IMR-90 (cell line): ENCODE measurements around the gene SPAG7. TPM values are rescaled to one million over a fixed set of nuclear protein-coding genes. Genes with fewer than 3 reads are reported as not detected.

Source experiments
- ATAC-seq: fragments of 200-7000 bp; cut with Tn5 transposase; 2 replicates; pipeline ENCODE4 v1.9.1; 2020; ENCODE audit warnings: low read depth, mild to moderate bottlenecking, moderate library complexity
- BruUV-seq: library from RNA; stranded (reverse); fragments of 400-500 nt; replicated peaks from 2 replicates; lab custom pipeline; 2021; lab: Mats Ljungman, UMichigan
- CTCF ChIA-PET: fragments of 300-600 bp; formaldehyde crosslinking; extraction: SDS; loops from one replicate; lab custom pipeline; 2021; ENCODE audit warnings: antibody characterized with exemption; lab: Yijun Ruan, JAX
- POLR2A ChIA-PET: fragments of 300-600 bp; sonication (Branson Sonifier 250); formaldehyde crosslinking; loops from one replicate; lab custom pipeline; 2022; ENCODE audit warnings: antibody characterized with exemption; ENCODE audit not compliant: unreplicated experiment; lab: Charles Lee
- DNase-seq: peaks from one replicate; pipeline ENCODE4 v3.0.0; 2013
- H2AFZ ChIP-seq: replicated peaks from 2 replicates; pipeline ENCODE3; 2013; ENCODE audit warnings: low read length, mild to moderate bottlenecking; ENCODE audit not compliant: poor library complexity
- H2AK5ac ChIP-seq: 2 replicates; pipeline ENCODE4 v1.6.1; 2013; ENCODE audit warnings: low read depth, low read length, inconsistent platforms
- H2AK9ac ChIP-seq: replicated peaks from 2 replicates; pipeline ENCODE3; 2013; ENCODE audit warnings: mild to moderate bottlenecking, low read depth, low read length, moderate library complexity; ENCODE audit not compliant: poor library complexity
- H2BK120ac ChIP-seq: 2 replicates; pipeline ENCODE4 v1.6.1; 2013; ENCODE audit warnings: low read depth, low read length, inconsistent platforms
- H2BK15ac ChIP-seq: 3 replicates; pipeline ENCODE4 v1.6.1; 2013; ENCODE audit warnings: low read depth, low read length, inconsistent platforms
- H2BK20ac ChIP-seq: 2 replicates; pipeline ENCODE4 v1.6.1; 2013; ENCODE audit warnings: low read depth, mild to moderate bottlenecking, inconsistent platforms, low read length, moderate library complexity
- H2BK5ac ChIP-seq: 2 replicates; pipeline ENCODE4 v1.6.1; 2013; ENCODE audit warnings: mild to moderate bottlenecking, low read depth, low read length, inconsistent platforms; ENCODE audit not compliant: poor library complexity, severe bottlenecking
- H3K14ac ChIP-seq: replicated peaks from 2 replicates; pipeline ENCODE4 v1.6.1; 2013; ENCODE audit warnings: low read depth, low read length, inconsistent platforms
- H3K18ac ChIP-seq: 2 replicates; pipeline ENCODE4 v1.6.1; 2013; ENCODE audit warnings: low read depth, low read length, control low read depth
- H3K23ac ChIP-seq: 2 replicates; pipeline ENCODE4 v1.6.1; 2013; ENCODE audit warnings: low read depth, low read length, inconsistent platforms
- H3K27ac ChIP-seq: 2 replicates; pipeline ENCODE4 v1.5.1; 2013; ENCODE audit warnings: mild to moderate bottlenecking, control low read depth, low read length; ENCODE audit not compliant: insufficient read depth
- H3K27me3 ChIP-seq: 2 replicates; pipeline ENCODE4 v1.6.1; 2013; ENCODE audit warnings: low read length; ENCODE audit not compliant: control insufficient read depth, insufficient read depth
- H3K36me3 ChIP-seq: 2 replicates; pipeline ENCODE4 v1.6.1; 2013; ENCODE audit warnings: low read length, mixed read lengths; ENCODE audit not compliant: control insufficient read depth, insufficient read depth
- H3K4ac ChIP-seq: 2 replicates; pipeline ENCODE4 v1.6.1; 2013; ENCODE audit warnings: low read depth, low read length, inconsistent platforms
- H3K4me1 ChIP-seq: 2 replicates; pipeline ENCODE4 v1.6.1; 2013; ENCODE audit warnings: low read length, mixed read lengths; ENCODE audit not compliant: control insufficient read depth, insufficient read depth
- H3K4me2 ChIP-seq: 2 replicates; pipeline ENCODE4 v1.6.1; 2013; ENCODE audit warnings: low read depth, mild to moderate bottlenecking, control low read depth, low read length, moderate library complexity
- H3K4me3 ChIP-seq: 2 replicates; pipeline ENCODE4 v1.5.1; 2013; ENCODE audit warnings: low read depth, mild to moderate bottlenecking, control low read depth, low read length, moderate library complexity; ENCODE audit not compliant: insufficient read depth
- H3K56ac ChIP-seq: 2 replicates; pipeline ENCODE4 v1.6.1; 2013; ENCODE audit warnings: low read length, inconsistent platforms; ENCODE audit not compliant: insufficient read depth; ENCODE audit errors: extremely low read depth
- H3K79me1 ChIP-seq, 2 experiments: 2 replicates each; pipeline ENCODE4 v1.6.1; 2013; ENCODE audit warnings: low read length in 2 of 2, inconsistent platforms in 1 of 2, low read depth in 1 of 2
- H3K9ac ChIP-seq: 2 replicates; pipeline ENCODE4 v1.6.1; 2013; ENCODE audit warnings: low read depth, low read length, control low read depth
- H3K9me1 ChIP-seq: 2 replicates; pipeline ENCODE4 v1.6.1; 2013; ENCODE audit warnings: low read length, inconsistent platforms; ENCODE audit not compliant: insufficient read depth
- H3K9me3 ChIP-seq: 2 replicates; pipeline ENCODE4 v1.6.1; 2013; ENCODE audit warnings: low read length; ENCODE audit not compliant: control insufficient read depth, insufficient read depth
- H4K20me1 ChIP-seq: 2 replicates; pipeline ENCODE4 v1.6.1; 2013; ENCODE audit warnings: low read length, inconsistent platforms; ENCODE audit not compliant: insufficient read depth
- H4K5ac ChIP-seq: 2 replicates; pipeline ENCODE4 v1.6.1; 2013; ENCODE audit warnings: mild to moderate bottlenecking, low read depth, low read length, control low read depth
- H4K8ac ChIP-seq, 2 experiments: 2 replicates each; pipeline ENCODE4 v1.6.1; 2013; ENCODE audit warnings: low read depth in 2 of 2, low read length in 2 of 2, control low read depth in 1 of 2, inconsistent platforms in 1 of 2
- H4K91ac ChIP-seq: 2 replicates; pipeline ENCODE4 v1.6.1; 2013; ENCODE audit warnings: low read depth, low read length, inconsistent platforms; ENCODE audit not compliant: insufficient read depth
- POLR2A ChIP-seq: IDR thresholded peaks from 2 replicates; pipeline ENCODE4 v1.6.1; 2012; ENCODE audit warnings: mild to moderate bottlenecking, low read depth, low read length
- USF2 ChIP-seq: fragments of 150-350 bp; IDR thresholded peaks from 2 replicates; pipeline ENCODE4 v1.6.1; 2017; ENCODE audit warnings: mild to moderate bottlenecking, antibody characterized with exemption, low read length, low read depth
- WGBS, 2 experiments: methylation state at CpG; one replicate each; pipeline versions ENCODE4 v1.1.5 to v1.1.7; 2013; ENCODE audit warnings: missing lambda C conversion rate in 2 of 2; ENCODE audit not compliant: insufficient read length in 1 of 2; ENCODE audit errors: extremely low coverage in 2 of 2; 5-methylcytosine and 5-hydroxymethylcytosine counted together
- dilution Hi-C: fragments of 300-500 bp; cut with HindIII; formaldehyde crosslinking; loops from one replicate; pipeline ENCODE4 v1.14.3; 2018; ENCODE audit warnings: low sequenced_read_pairs; ENCODE audit not compliant: unreplicated experiment
- in situ Hi-C: fragments of 300-500 bp; cut with MboI; formaldehyde crosslinking; loops from 3 replicates; pipeline ENCODE4 v1.14.3; 2019; ENCODE audit warnings: low sequenced_read_pairs, inconsistent platforms, mixed read lengths
- intact Hi-C: fragments of 100-400 bp; cut with micrococcal nuclease; formaldehyde crosslinking; loops from 2 replicates; pipeline ENCODE4 v1.10.0; 2022
- polyA plus RNA-seq, 3 experiments: library from polyadenylated mRNA; depleted of rRNA; stranded (reverse); fragments of >200 nt; gene quantifications; 2 replicates each; pipeline ENCODE4 v1.2.3, GENCODE V29; 2012; ENCODE audit warnings: low replicate concordance in 1 of 3
- total RNA-seq: library from RNA; depleted of rRNA; stranded (reverse); fragments of >200 nt; gene quantifications from 2 replicates; pipeline ENCODE4 v1.2.3, GENCODE V29; 2012

SPAG7 gene
- total and polyA plus RNA-seq, 2 of the 4 experiments (the other 2 are of a cell fraction), result 50.2 to 108 TPM

- no TSS peak for BruUV-seq
- no peak overlapping the region for H3K9ac ChIP-seq
Observed at GRCh38 chr17:4944163-4944553, 23.5 kb downstream of the SPAG7 start.

More at GRCh38 chr17:4944163-4944553, 23.5 kb downstream of the SPAG7 start:
- no peak overlapping the region for H2BK15ac ChIP-seq
- no peak overlapping the region for H3K4me3 ChIP-seq
- H3K36me3 ChIP-seq, result peaks cover 41% of the 10 kb centered on the region
- H4K20me1 ChIP-seq, result peaks cover 68% of the 10 kb centered on the region
- H3K18ac ChIP-seq, result no peak overlapping the region
- H2AK5ac ChIP-seq, result no peak overlapping the region
- ATAC-seq (no peak), DNase-seq (no peak)
- H3K27ac ChIP-seq, result no peak overlapping the region
- no peak overlapping the region for H2AFZ ChIP-seq
- H3K27me3 ChIP-seq, result no peaks in the 10 kb centered on the region
- H3K56ac ChIP-seq, result no peak overlapping the region
- TF ChIP-seq USF2, result no peak
- TF ChIP-seq POLR2A, result peak; percentile 14; the same call in 1 of the 2 replicates
- intact Hi-C loops, result no loop called here
- peaks cover 12% of the 10 kb centered on the region for H3K4me1 ChIP-seq
- H2BK5ac ChIP-seq, result peak overlapping the region; percentile 22
- no CpG with 5 or more reads among the region's 3 CpGs for WGBS, 2 experiments
- H3K9me1 ChIP-seq, result peaks cover 7% of the 10 kb centered on the region; the same call in 1 of the 2 replicates
- H3K4ac ChIP-seq, result no peak overlapping the region
- no peak overlapping the region for H2BK120ac ChIP-seq
- H4K5ac ChIP-seq, result no peak overlapping the region
- POLR2A ChIA-PET, result interaction anchor here (2.2 kb wide), 1 partner anchor 23 kb away, joined by 6 read pairs; the partner anchor contains the start of gene SPAG7
- H3K9me3 ChIP-seq, result no peaks in the 10 kb centered on the region
- 0 out of 2 replicates have a peak overlapping the region, but pooled peaks have one; percentile 41 for H3K23ac ChIP-seq
- CTCF ChIA-PET, result no interaction called here
- no peak overlapping the region; a peak in 1 of 4 replicates for H4K8ac ChIP-seq
- H2BK20ac ChIP-seq, result no peak overlapping the region
- no peak overlapping the region for H2AK9ac ChIP-seq
- no peak overlapping the region for H3K14ac ChIP-seq
- H3K79me1 ChIP-seq, result peaks cover 14 to 49% of the 10 kb centered on the region in 2 experiments; a peak in 3 of 4 replicates
- no peak overlapping the region for H4K91ac ChIP-seq
- in situ Hi-C loops, result no loop called here
- dilution Hi-C loops, result no loop called here
- no peak overlapping the region for H3K4me2 ChIP-seq
